Stimulated activated CD4-positive, alpha-beta T cell treated with anti-CD3 and anti-CD28 coated beads, Interleukin-4, amount 100 ng/mL, for 4 hours (primary cell): ENCODE results near the gene FCSK.
"Not testable (repeated sequence)": the region's sequence is repeated elsewhere in the genome, so short reads cannot be mapped to it uniquely, and the experiment has no call there.

ENCODE experiments used
- DNase-seq, 2 experiments: peaks; one replicate each; pipeline ENCODE4 v3.0.0-alpha.2; 2020

FCSK gene

GRCh38 chr16:70454222-70455034, at the start of gene FCSK:
Gene FCSK, plus strand, starts transcription at chr16:70454595. Its CDS starts 8,596 bp downstream, at chr16:70463191.
- peak; percentile 56 to 65 for DNase-seq

GRCh38 chr16:70406104-70406503, 48.3 kb upstream of the FCSK start:
- DNase-seq = not testable (repeated sequence)

- no peak for DNase-seq
Measured at GRCh38 chr16:70407811-70408274, 46.6 kb upstream of the FCSK start.

- DNase-seq = no peak
Measured at GRCh38 chr16:70410734-70411133, 43.7 kb upstream of the FCSK start.

GRCh38 chr16:70412385-70412784, 42.0 kb upstream of the FCSK start:
- no peak for DNase-seq

GRCh38 chr16:70413572-70413971, 40.8 kb upstream of the FCSK start:
- DNase-seq = not testable (repeated sequence)

GRCh38 chr16:70416748-70417616, 37.4 kb upstream of the FCSK start:
- no peak for DNase-seq

GRCh38 chr16:70417661-70418060, 36.7 kb upstream of the FCSK start:
- DNase-seq = no peak

GRCh38 chr16:70418274-70418992, 36.0 kb upstream of the FCSK start:
- DNase-seq = peak in 1 of 2 experiments; percentile 38

GRCh38 chr16:70418993-70419318, 35.4 kb upstream of the FCSK start:
- DNase-seq = no peak

- DNase-seq = no peak
Measured at GRCh38 chr16:70419384-70420327, 34.7 kb upstream of the FCSK start.

- no peak for DNase-seq
Measured at GRCh38 chr16:70421014-70421413, 33.4 kb upstream of the FCSK start.

GRCh38 chr16:70421473-70422311, 32.7 kb upstream of the FCSK start:
- DNase-seq = no peak

- no peak for DNase-seq
Measured at GRCh38 chr16:70422543-70422942, 31.9 kb upstream of the FCSK start.

GRCh38 chr16:70427786-70428177, 26.6 kb upstream of the FCSK start:
- no peak for DNase-seq

GRCh38 chr16:70428178-70428998, 26.0 kb upstream of the FCSK start:
- peak in 1 of 2 experiments; percentile 42 for DNase-seq

- no peak for DNase-seq
Measured at GRCh38 chr16:70429888-70430666, 24.3 kb upstream of the FCSK start.

- peak; percentile 57 to 72 for DNase-seq
Measured at GRCh38 chr16:70430667-70431536, 23.5 kb upstream of the FCSK start.
